HepG2 (cell line): Measurements from ENCODE around the gene CCDC170. TPM values are rescaled to one million over a fixed set of nuclear protein-coding genes. Genes with fewer than 3 reads are reported as not detected.

Experiments
- ARID5B ChIP-seq: IDR thresholded peaks from 2 replicates; pipeline ENCODE4 v1.4.0; 2020; ENCODE audit warnings: mild to moderate bottlenecking, missing genetic modification reagents
- DNMT1 ChIP-seq: sonication (generic); formaldehyde crosslinking; IDR thresholded peaks from 2 replicates; pipeline ENCODE4 v1.5.1; 2020; ENCODE audit warnings: mild to moderate bottlenecking, missing genetic modification reagents
- FOXJ3 ChIP-seq: sonication (generic); formaldehyde crosslinking; IDR thresholded peaks from 2 replicates; pipeline ENCODE4 v1.4.0; 2020; ENCODE audit warnings: missing genetic modification reagents, mild to moderate bottlenecking, borderline replicate concordance
- FOXK1 ChIP-seq: sonication (generic); formaldehyde crosslinking; IDR thresholded peaks from 2 replicates; pipeline ENCODE4 v1.4.0; 2020; ENCODE audit warnings: low read depth, missing genetic modification reagents, borderline replicate concordance
- KLF6 ChIP-seq: IDR thresholded peaks from 2 replicates; pipeline ENCODE4 v1.8.0; 2016; ENCODE audit warnings: missing biosample characterization, missing genetic modification reagents
- MTF2 ChIP-seq: sonication (generic); formaldehyde crosslinking; IDR thresholded peaks from 2 replicates; pipeline ENCODE4 v1.5.0; 2020; ENCODE audit warnings: missing genetic modification reagents, borderline replicate concordance
- RAD51 ChIP-seq: fragments of 450-650 bp; IDR thresholded peaks from 2 replicates; pipeline ENCODE4 v1.6.1; 2016; ENCODE audit warnings: borderline replicate concordance
- ZNF598 ChIP-seq: sonication (generic); formaldehyde crosslinking; IDR thresholded peaks from 2 replicates; pipeline ENCODE4 v1.5.1; 2020; ENCODE audit warnings: mild to moderate bottlenecking, missing genetic modification reagents, borderline replicate concordance
- ZNF652 ChIP-seq: IDR thresholded peaks from 2 replicates; pipeline ENCODE4 v1.6.1; 2016; ENCODE audit warnings: low read depth, borderline replicate concordance
- ZNF878 ChIP-seq: sonication (generic); formaldehyde crosslinking; IDR thresholded peaks from 2 replicates; pipeline ENCODE4 v1.8.1; 2023; ENCODE audit warnings: mild to moderate bottlenecking, missing genetic modification reagents, moderate library complexity
- polyA plus RNA-seq, 8 experiments: library from polyadenylated mRNA; depleted of rRNA in 3 of 8; stranded (reverse) in 7 of 8; unstranded in 1 of 8; fragments of >200 nt; fragmentation: Illumina TruSeq in 4 of 8; extraction: Trizol in 4 of 8; gene quantifications; 2 replicates each; pipeline versions ENCODE4 v1.2.1 to v1.2.3, GENCODE V29; 2011 to 2016; ENCODE audit warnings: low read depth in 4 of 8, missing spikeins in 1 of 8, mixed read lengths in 1 of 8; ENCODE audit not compliant: insufficient read depth in 1 of 8
- total RNA-seq, 5 experiments: library from RNA; depleted of rRNA; stranded (reverse); fragments of >200 nt; fragmentation: Illumina TruSeq; extraction: Trizol; gene quantifications; 2 replicates each; pipeline ENCODE4 v1.2.3, GENCODE V29; 2016; ENCODE audit warnings: low read depth in 1 of 5

CCDC170 gene
- total and polyA plus RNA-seq, 2 of the 13 experiments (the other 11 are each of a cell fraction or from before 2014, with no cell fraction given) = 0.90 to 5.1 TPM

GRCh38 chr6:151633526-151634335, 139.9 kb downstream of the CCDC170 start (continued):
- TF ChIP-seq FOXJ3 (CRISPR knock-in tag) (0 out of 2 replicates have a peak, but pooled peaks have one; percentile 42), ZNF878 (CRISPR knock-in tag) (no peak), KLF6 (CRISPR knock-in tag) (no peak), FOXK1 (CRISPR knock-in tag) (no peak), RAD51 (no peak), ARID5B (CRISPR knock-in tag) (0 out of 2 replicates have a peak, but pooled peaks have one; percentile 14), ZNF598 (no peak), MTF2 (CRISPR knock-in tag) (no peak), ZNF652 (CRISPR knock-in tag) (peak; percentile 94), DNMT1 (CRISPR knock-in tag) (no peak)
- TF ChIP-seq, all 625 proteins: peak for 17
